Naive B cell (primary cell): ENCODE measurements around the gene HLA-DQB1. TPM values are rescaled to one million over a fixed set of nuclear protein-coding genes. Genes with fewer than 3 reads are reported as not detected.
A peak's percentile ranks its signal among the peaks of the same experiment; 100 is the strongest.
"Not testable (repeated sequence)": the region's sequence is repeated elsewhere in the genome, so short reads cannot be mapped to it uniquely, and the experiment has no call there.

Source experiments
- ATAC-seq, 2 donors: fragments of 150-1000 bp; cut with Tn5 transposase; 2 replicates each; pipeline ENCODE4 v1.10.0; 2021; ENCODE audit warnings: low read depth in 2 of 2, mild to moderate bottlenecking in 2 of 2, moderate library complexity in 2 of 2
- DNase-seq: peaks from one replicate; pipeline ENCODE4 v3.0.0; 2022
- H3K27ac Mint-ChIP-seq, 6 donors: one replicate each; pipeline ENCODE4 v1.8.0; 2020 to 2022; ENCODE audit warnings: mild to moderate bottlenecking in 6 of 6, mixed read lengths in 6 of 6, moderate library complexity in 5 of 6, inconsistent platforms in 2 of 6
- H3K27me3 Mint-ChIP-seq, 3 donors: one replicate each; pipeline ENCODE4 v1.8.0; 2021 to 2022; ENCODE audit warnings: mixed read lengths in 3 of 3, mild to moderate bottlenecking in 1 of 3
- H3K36me3 Mint-ChIP-seq, 2 donors: one replicate each; pipeline ENCODE4 v1.8.0; 2020 to 2022; ENCODE audit warnings: mixed read lengths in 2 of 2, inconsistent platforms in 1 of 2, mild to moderate bottlenecking in 1 of 2
- H3K4me1 Mint-ChIP-seq, 3 donors: one replicate each; pipeline ENCODE4 v1.8.0; 2020 to 2022; ENCODE audit warnings: mixed read lengths in 3 of 3, inconsistent platforms in 1 of 3, mild to moderate bottlenecking in 1 of 3, moderate library complexity in 1 of 3
- H3K4me3 Mint-ChIP-seq, 8 donors: one replicate each; pipeline ENCODE4 v1.8.0; 2020 to 2022; ENCODE audit warnings: mild to moderate bottlenecking in 8 of 8, mixed read lengths in 8 of 8, moderate library complexity in 8 of 8, inconsistent platforms in 2 of 8
- H3K9me3 Mint-ChIP-seq, 7 donors: one replicate each; pipeline ENCODE4 v1.8.0; 2020 to 2022; ENCODE audit warnings: mixed read lengths in 7 of 7, mild to moderate bottlenecking in 5 of 7, inconsistent platforms in 2 of 7, moderate library complexity in 1 of 7
- polyA plus RNA-seq, 6 donors: library from polyadenylated mRNA; unstranded; fragments of 300-500 nt; fragmentation: Illumina TruSeq; gene quantifications; one replicate each; pipeline ENCODE4 v1.2.3, GENCODE V29; 2021; ENCODE audit warnings: low read depth in 6 of 6

Gene HLA-DQB1
- polyA plus RNA-seq, 6 donors from 2014 or later, result 140 to 2,258 (median 1,433) TPM

DNA sequence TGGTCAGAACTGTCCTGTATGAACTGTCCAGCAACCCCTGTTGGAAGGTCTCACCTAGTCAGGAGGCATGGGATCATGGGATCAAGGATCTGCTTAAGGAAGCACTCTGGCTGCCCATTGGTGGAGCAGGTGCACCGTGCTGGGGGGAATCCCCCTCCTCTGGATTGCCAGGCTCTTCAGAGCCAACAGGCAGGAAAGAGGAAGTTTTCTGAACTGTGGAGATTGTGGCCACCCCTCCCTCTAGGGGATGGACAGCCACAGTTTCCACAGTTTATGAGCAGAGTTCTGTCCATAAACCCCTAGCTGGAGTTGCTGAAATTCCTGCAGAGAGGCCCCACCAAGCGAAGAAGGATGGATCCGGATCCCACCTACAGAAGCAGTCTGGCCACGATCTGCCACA lies 13.0 kb upstream of the HLA-DQB1 start:
- peaks cover 10 to 17% of the 10 kb centered on the region in 2 donors for H3K36me3 Mint-ChIP-seq
- peak in 1 of 2 donors; percentile 86 for ATAC-seq
- peak overlapping the region in 3 of 8 donors; percentile 19 to 64 (median 22) for H3K4me3 Mint-ChIP-seq
- DNase-seq, result no peak
- H3K9me3 Mint-ChIP-seq, result peaks cover 5 to 29% (median 10%) of the 10 kb centered on the region in 7 donors
- peak overlapping the region in 3 of 6 donors; percentile 36 to 96 (median 94) for H3K27ac Mint-ChIP-seq
- H3K27me3 Mint-ChIP-seq, result no peaks in the 10 kb centered on the region
- H3K4me1 Mint-ChIP-seq, result peaks cover 21 to 32% (median 22%) of the 10 kb centered on the region in 3 donors

DNA sequence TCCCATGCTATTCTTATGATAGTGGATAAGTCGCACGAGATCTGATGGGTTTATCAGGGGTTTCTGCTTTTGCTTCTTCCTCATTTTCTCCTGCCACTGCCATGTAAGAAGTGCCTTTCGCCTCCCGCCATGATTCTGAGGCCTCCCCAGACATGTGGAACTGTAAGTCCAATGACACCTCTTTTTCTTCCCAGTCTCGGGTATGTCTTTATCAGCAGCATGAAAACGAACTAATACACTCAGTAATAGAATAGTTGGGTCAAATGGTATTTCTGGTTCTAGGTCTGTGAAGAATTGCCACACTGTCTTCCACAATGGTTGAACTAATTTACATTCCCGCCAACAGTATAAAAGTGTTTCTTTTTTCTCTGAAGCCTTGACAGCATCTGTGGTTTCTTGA lies 7.7 kb upstream of the HLA-DQB1 start:
- Mint-ChIP-seq H3K9me3 (peaks cover 5 to 46% (median 9%) of the 10 kb centered on the region in 7 donors), H3K27ac (peak overlapping the region in 4 of 6 donors; percentile 26 to 88 (median 69)), H3K4me3 (peak overlapping the region in 1 of 8 donors; percentile 2), H3K36me3 (peaks cover 20 to 23% of the 10 kb centered on the region in 2 donors), H3K4me1 (peaks cover 26 to 44% (median 29%) of the 10 kb centered on the region in 3 donors)
- DNase-seq, H3K27me3 Mint-ChIP-seq, ATAC-seq: not testable (repeated sequence)

DNA sequence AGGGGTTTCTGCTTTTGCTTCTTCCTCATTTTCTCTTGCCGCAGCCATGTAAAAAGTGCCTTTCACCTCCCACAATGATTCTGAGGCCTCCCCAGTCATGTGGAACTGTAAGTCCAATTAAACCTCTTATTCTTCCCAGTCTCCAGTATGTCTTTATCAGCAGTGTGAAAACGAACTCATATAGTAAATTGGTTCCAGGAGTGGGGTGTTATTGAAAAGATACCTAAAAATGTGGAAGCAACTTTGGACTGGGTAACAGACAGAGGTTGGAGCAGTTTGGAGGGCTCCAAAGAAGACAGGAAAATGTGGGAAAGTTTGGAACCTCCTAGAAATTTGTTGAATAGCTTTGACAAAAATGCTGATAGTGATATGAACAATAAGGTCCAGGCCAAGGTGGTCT lies 5.5 kb upstream of the HLA-DQB1 start:
- DNase-seq, H3K27me3 Mint-ChIP-seq, H3K36me3 Mint-ChIP-seq, ATAC-seq, H3K4me3 Mint-ChIP-seq: not testable (repeated sequence)
- H3K27ac Mint-ChIP-seq, result peak overlapping the region in 5 of 6 donors; percentile 10 to 93 (median 74)
- peaks cover 42 to 66% (median 49%) of the 10 kb centered on the region in 3 donors for H3K4me1 Mint-ChIP-seq
- peaks cover 0 to 26% (median 9%) of the 10 kb centered on the region in 7 donors for H3K9me3 Mint-ChIP-seq

DNA sequence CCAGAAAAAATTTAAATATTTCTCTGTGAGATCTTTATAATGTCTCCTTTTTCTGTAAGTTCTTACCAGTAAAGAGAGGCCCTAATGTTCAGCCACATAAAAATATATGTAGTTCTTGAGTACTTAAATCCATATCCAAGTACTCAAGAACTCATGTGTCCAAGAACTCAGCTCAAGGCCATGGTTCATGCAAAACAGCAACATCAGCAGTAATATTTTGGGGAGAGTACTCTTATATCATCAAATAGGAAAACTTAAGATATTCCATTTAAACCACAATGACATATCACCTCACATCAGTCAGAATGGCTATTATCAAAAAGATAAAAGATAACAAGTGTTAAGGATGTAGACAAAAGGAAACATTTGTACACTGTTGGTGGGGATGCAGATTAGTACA lies 3.4 kb upstream of the HLA-DQB1 start:
- DNase-seq, result no peak
- Mint-ChIP-seq H3K4me3 (peak overlapping the region in 5 of 8 donors; percentile 4 to 99 (median 40)), H3K4me1 (peaks cover 51 to 68% (median 60%) of the 10 kb centered on the region in 3 donors), H3K9me3 (peaks cover 0 to 21% (median 9%) of the 10 kb centered on the region in 7 donors), H3K27me3 (no peaks in the 10 kb centered on the region), H3K36me3 (peaks cover 19 to 20% of the 10 kb centered on the region in 2 donors), H3K27ac (peak overlapping the region; percentile 100)
- no peak for ATAC-seq

DNA sequence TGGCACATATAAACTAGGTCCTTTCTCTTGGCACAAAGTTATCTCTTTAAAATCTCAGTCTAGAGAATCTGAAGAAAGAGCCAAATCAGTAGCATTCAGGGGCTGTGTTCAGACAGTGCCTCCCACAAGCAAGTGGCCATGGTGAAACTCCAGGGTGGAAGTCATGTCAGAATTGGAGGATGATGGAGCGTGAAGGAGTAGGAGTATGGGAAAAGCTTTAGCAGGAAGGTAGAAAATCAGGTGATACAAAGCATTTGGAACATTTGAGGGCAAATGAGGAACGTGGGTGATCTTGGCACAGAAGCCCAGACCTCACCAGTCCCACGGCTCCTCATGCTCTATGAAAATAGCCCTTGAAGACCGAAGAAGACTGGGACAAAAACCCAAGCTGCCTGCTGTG lies 2.8 kb upstream of the HLA-DQB1 start:
- Mint-ChIP-seq H3K4me1 (peaks cover 52 to 66% (median 55%) of the 10 kb centered on the region in 3 donors), H3K4me3 (peak overlapping the region in 7 of 8 donors; percentile 16 to 99 (median 89)), H3K27ac (peak overlapping the region; percentile 100), H3K9me3 (peaks cover 0 to 15% (median 5%) of the 10 kb centered on the region in 7 donors), H3K36me3 (peaks cover 19 to 26% of the 10 kb centered on the region in 2 donors), H3K27me3 (no peaks in the 10 kb centered on the region)
- DNase-seq (no peak), ATAC-seq (no peak)

DNA sequence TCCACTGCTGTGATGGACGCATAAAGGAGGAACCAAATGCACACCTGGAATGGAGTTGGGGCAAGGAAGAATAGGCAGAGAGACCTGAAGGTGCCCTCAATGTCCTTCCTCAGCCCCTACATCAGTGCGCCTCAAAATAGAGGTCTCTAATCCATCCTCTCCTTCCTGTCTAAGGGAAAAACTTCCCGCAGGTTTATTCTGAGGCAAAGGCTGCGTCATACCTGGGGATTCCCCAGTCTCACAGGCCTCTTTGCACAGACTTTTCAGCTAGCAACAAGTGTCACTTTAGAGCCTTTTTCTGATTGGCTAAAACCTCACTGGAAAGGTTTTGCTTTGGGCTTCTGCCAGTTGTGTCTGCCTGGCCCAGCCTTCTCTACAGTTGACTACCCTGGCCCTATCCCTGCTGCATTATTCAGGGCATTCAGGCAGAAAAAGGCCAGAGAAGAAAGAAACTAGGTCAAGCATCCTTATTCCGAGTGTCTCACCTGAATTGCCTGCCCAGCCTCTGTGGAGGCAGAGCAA lies 1.8 kb upstream of the HLA-DQB1 start:
- H3K27ac Mint-ChIP-seq, result peak overlapping the region; percentile 100
- DNase-seq, result peak; percentile 82
- H3K9me3 Mint-ChIP-seq, result peaks cover 0 to 8% (median 5%) of the 10 kb centered on the region in 7 donors
- H3K4me3 Mint-ChIP-seq, result peak overlapping the region; percentile 84 to 99 (median 96)
- H3K36me3 Mint-ChIP-seq, result peaks cover 25 to 30% of the 10 kb centered on the region in 2 donors
- H3K4me1 Mint-ChIP-seq, result peaks cover 58 to 72% (median 61%) of the 10 kb centered on the region in 3 donors
- H3K27me3 Mint-ChIP-seq, result no peaks in the 10 kb centered on the region
- peak; percentile 73 to 74 for ATAC-seq

DNA sequence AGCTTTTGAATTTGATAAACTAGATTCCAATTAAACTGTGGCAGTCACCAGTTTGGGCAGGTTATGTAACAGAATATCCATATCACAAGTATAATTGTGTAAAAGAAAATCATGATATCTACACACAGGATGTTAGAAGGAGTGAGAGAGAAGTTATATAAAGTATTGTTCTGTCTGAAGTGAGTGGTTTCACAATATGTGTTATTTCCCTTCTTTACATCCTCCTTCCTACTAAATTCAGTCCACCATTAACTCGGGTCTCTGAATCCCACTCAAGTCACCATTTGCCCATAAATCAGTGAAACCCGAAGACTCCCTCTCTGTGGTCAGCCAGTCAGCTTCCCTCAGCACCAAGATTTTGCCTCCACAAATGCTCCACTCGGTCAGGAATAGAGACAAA lies 796 bp downstream of the HLA-DQB1 start:
- H3K36me3 Mint-ChIP-seq, result peaks cover 43 to 50% of the 10 kb centered on the region in 2 donors
- H3K27ac Mint-ChIP-seq, result peak overlapping the region; percentile 100
- DNase-seq, result no peak

DNA sequence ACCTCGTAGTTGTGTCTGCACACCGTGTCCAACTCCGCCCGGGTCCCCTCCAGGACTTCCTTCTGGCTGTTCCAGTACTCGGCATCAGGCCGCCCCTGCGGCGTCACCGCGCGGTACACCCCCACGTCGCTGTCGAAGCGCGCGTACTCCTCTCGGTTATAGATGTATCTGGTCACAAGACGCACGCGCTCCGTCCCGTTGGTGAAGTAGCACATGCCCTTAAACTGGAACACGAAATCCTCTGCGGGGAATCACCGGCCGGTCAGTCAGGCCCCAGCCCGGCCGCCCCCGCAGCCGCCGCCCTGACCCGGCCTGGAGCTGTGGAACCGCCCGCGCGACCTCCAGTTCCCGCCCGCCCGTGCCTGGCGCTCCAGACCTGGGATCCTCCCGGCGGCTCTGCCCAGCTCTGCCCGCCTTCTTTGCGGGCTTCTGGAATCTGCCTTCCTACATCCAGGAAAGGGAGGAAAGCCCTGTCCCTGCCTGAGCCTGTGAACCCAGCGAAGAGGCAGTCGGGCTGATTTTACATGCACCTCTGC lies 1.6 kb downstream of the HLA-DQB1 start:
- peak overlapping the region; percentile 100 for H3K27ac Mint-ChIP-seq
- no peaks in the 10 kb centered on the region for H3K9me3 Mint-ChIP-seq

More for the DNA sequence above, 796 bp downstream of the HLA-DQB1 start:
- no peak for ATAC-seq
- H3K27me3 Mint-ChIP-seq, result no peaks in the 10 kb centered on the region
- peaks cover 0 to 2% (median 0%) of the 10 kb centered on the region in 7 donors for H3K9me3 Mint-ChIP-seq
- peak overlapping the region; percentile 87 to 99 (median 97) for H3K4me3 Mint-ChIP-seq
- peaks cover 74 to 79% (median 78%) of the 10 kb centered on the region in 3 donors for H3K4me1 Mint-ChIP-seq

DNA sequence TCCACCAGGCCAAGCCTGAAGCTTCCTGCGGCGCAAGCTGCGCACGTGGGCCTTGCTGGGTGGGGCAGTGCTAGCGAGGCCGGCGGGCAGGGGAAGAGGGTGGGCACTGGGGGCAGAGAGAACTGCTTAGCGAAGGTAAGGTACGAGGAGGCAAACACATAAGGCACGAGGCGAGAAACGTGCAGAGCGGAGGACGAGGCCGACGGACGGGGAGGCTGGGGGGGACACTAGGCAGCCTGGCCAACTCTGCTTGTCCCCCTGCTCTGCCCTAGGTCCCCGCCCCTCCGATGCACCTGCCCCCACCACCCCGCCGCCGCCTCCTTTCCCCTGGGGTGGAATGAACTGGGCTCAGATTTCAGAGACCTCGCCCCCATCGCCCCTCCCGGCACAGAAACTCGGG lies 2.1 kb downstream of the HLA-DQB1 start:
- H3K36me3 Mint-ChIP-seq, result peaks cover 56 to 62% of the 10 kb centered on the region in 2 donors
- H3K9me3 Mint-ChIP-seq, result no peaks in the 10 kb centered on the region
- H3K4me1 Mint-ChIP-seq, result peaks cover 74 to 81% (median 79%) of the 10 kb centered on the region in 3 donors
- DNase-seq (no peak), ATAC-seq (no peak)
- peak overlapping the region; percentile 87 to 99 (median 97) for H3K4me3 Mint-ChIP-seq
- no peaks in the 10 kb centered on the region for H3K27me3 Mint-ChIP-seq
- H3K27ac Mint-ChIP-seq, result peak overlapping the region; percentile 66 to 100 (median 96)

More for the DNA sequence above, 1.6 kb downstream of the HLA-DQB1 start:
- DNase-seq, result no peak
- no peak for ATAC-seq
- no peaks in the 10 kb centered on the region for H3K27me3 Mint-ChIP-seq
- peak overlapping the region; percentile 87 to 99 (median 97) for H3K4me3 Mint-ChIP-seq
- H3K4me1 Mint-ChIP-seq, result peaks cover 74 to 81% (median 79%) of the 10 kb centered on the region in 3 donors
- peaks cover 50 to 57% of the 10 kb centered on the region in 2 donors for H3K36me3 Mint-ChIP-seq

DNA sequence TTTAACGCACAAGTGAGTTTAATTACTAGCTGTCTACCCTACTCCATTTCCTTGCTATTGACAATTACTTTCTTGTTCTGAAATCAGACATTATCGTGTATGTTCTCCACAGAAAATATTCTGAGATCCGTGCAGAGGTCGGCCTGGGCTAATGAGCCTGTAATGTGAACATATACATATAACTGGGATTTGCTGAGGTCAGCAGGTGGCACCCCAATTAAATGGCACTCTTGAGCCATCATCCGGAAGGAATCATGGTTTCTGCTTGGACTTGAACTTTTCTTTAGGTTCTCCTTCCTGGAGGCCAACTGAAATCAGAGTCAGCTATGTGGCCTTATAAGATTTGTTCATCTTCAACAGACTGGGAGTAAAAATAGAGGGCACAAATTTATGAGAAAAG lies 3.6 kb downstream of the HLA-DQB1 start:
- H3K4me1 Mint-ChIP-seq, result peaks cover 75 to 79% (median 79%) of the 10 kb centered on the region in 3 donors
- ATAC-seq (no peak), DNase-seq (no peak)
- H3K27ac Mint-ChIP-seq, result peak overlapping the region; percentile 49 to 100 (median 94)
- H3K27me3 Mint-ChIP-seq, result no peaks in the 10 kb centered on the region
- H3K4me3 Mint-ChIP-seq, result peak overlapping the region; percentile 85 to 99 (median 92)
- H3K36me3 Mint-ChIP-seq, result peaks cover 64 to 69% of the 10 kb centered on the region in 2 donors
- H3K9me3 Mint-ChIP-seq, result no peaks in the 10 kb centered on the region

DNA sequence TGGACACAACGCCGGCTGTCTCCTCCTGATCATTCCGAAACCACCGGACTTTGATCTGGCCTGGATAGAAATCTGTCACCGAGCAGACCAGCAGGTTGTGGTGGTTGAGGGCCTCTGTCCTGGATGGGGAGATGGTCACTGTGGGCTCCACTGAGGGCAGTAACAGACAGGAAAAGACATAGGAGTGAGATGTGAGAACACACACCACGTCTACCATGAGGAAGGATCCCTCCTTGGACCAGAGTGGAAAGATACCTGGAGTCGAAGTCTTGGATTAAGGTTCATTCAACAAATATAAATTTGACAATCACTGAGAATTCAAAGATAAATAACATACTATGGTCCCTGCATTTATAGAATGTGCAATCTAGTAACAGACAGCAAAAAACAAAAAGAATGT lies 4.4 kb downstream of the HLA-DQB1 start:
- no peaks in the 10 kb centered on the region for H3K9me3 Mint-ChIP-seq
- peak overlapping the region in 5 of 6 donors; percentile 87 to 100 (median 97) for H3K27ac Mint-ChIP-seq
- ATAC-seq, result no peak
- peak overlapping the region in 6 of 8 donors; percentile 81 to 99 (median 88) for H3K4me3 Mint-ChIP-seq
- peaks cover 74 to 79% (median 77%) of the 10 kb centered on the region in 3 donors for H3K4me1 Mint-ChIP-seq
- no peaks in the 10 kb centered on the region for H3K27me3 Mint-ChIP-seq
- DNase-seq, result no peak
- peaks cover 64 to 69% of the 10 kb centered on the region in 2 donors for H3K36me3 Mint-ChIP-seq

DNA sequence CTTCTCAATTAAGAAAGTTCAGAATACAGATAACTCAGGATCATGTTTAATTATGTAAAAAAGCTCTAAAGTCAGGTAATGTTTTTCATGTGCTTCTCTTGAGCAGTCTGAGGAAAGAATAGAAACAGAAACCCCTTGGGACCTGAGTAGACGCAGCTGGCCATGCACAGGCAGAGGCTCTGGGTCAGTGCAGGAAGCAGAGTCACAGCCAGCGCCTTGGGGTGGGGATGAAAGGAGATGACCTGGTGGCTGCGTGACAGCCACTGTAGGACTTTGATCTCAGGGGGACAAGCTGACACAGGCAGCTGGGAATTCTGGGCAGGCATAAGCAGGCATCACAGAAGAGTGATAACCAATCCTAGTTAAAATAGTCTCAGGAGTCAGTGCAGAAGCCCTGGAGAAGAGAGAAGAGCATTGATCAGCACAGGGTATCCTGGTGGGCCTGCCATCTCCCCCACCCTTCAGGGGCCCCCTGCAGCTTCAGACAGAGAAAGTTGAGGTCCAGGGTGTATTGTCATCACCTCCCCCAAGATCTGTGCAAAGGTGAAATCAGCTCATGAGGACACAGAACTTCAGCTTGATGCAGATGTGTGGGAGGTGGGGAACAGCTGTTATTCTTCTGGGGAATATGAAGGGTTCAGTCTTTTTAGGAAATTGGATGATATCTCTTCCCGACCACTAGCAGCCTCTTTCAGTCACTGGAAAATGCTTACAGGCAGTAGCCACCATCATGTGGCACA lies 6.4 kb downstream of the HLA-DQB1 start:
- Mint-ChIP-seq H3K36me3 (peaks cover 51 to 79% of the 10 kb centered on the region in 2 donors), H3K9me3 (peaks cover 0 to 9% (median 0%) of the 10 kb centered on the region in 7 donors), H3K4me1 (peaks cover 73 to 88% (median 79%) of the 10 kb centered on the region in 3 donors), H3K27me3 (no peaks in the 10 kb centered on the region), H3K4me3 (peak overlapping the region; percentile 81 to 99 (median 89)), H3K27ac (peak overlapping the region; percentile 93 to 100 (median 98))
- DNase-seq (peak; percentile 18), ATAC-seq (peak; percentile 23 to 24)

DNA sequence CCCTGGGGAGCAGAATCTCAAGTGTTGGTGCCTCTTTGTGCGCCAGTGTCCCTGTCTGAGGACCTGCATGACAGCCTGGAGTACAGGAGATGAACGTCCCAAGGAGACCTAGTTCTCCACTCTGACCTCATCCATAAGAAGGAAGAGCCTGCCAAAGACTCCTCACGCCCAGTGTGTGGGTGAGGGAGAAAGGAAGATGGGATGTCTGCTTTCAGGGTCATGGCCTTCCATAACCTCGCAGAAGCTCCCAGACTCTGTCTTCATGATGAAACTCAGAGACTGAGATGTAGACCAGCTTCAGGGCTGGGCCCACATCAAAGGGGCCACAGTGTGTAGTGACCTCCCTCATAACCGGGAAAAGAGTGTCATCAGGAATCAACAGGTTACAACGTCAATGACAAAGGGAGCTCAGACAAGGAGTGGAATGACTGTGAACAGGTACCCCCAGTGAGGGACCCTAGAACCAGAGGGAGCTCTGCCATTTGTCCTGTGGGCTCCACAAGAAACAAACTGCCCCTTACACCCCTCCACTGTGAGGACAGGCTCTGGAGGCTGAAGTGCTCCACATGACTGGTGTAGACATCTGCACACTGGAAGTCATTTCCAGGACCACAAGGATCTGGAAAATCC lies 8.1 kb downstream of the HLA-DQB1 start:
- DNase-seq, result no peak
- ATAC-seq, result peak; percentile 20 to 22
- H3K4me3 Mint-ChIP-seq, result peak overlapping the region in 7 of 8 donors; percentile 30 to 99 (median 87)
- H3K27me3 Mint-ChIP-seq, result no peaks in the 10 kb centered on the region
- peak overlapping the region; percentile 68 to 100 (median 95) for H3K27ac Mint-ChIP-seq
- H3K36me3 Mint-ChIP-seq, result peaks cover 46 to 73% of the 10 kb centered on the region in 2 donors
- H3K9me3 Mint-ChIP-seq, result peaks cover 0 to 16% (median 0%) of the 10 kb centered on the region in 7 donors
- H3K4me1 Mint-ChIP-seq, result peaks cover 74 to 85% (median 75%) of the 10 kb centered on the region in 3 donors
